Aorta (tissue), 5 donors: ENCODE measurements around the gene RASSF3. TPM values are rescaled to one million over a fixed set of nuclear protein-coding genes. Genes with fewer than 3 reads are reported as not detected.

ENCODE experiments used
- ATAC-seq: fragments of 200-7000 bp; cut with Tn5 transposase; one replicate; pipeline ENCODE4 v1.9.1; 2022; ENCODE audit warnings: moderate library complexity; ENCODE audit not compliant: low FRiP score
- DNase-seq, 2 donors: peaks; one replicate each; pipeline ENCODE4 v3.0.0-alpha.2; 2020
- H3K27ac ChIP-seq, 2 donors: one replicate each; pipeline ENCODE4 v1.5.1; 2013; ENCODE audit warnings: low read length in 2 of 2, mild to moderate bottlenecking in 2 of 2, moderate library complexity in 2 of 2, control low read depth in 1 of 2, inconsistent platforms in 1 of 2, low read depth in 1 of 2
- H3K27me3 ChIP-seq, 2 donors: one replicate each; pipeline ENCODE4 v1.6.1; 2013; ENCODE audit warnings: control low read depth in 1 of 2, low read length in 1 of 2, mild to moderate bottlenecking in 1 of 2, moderate library complexity in 1 of 2; ENCODE audit not compliant: insufficient read depth in 2 of 2, control insufficient read depth in 1 of 2
- H3K36me3 ChIP-seq, 2 donors: one replicate each; pipeline ENCODE4 v1.6.1; 2013; ENCODE audit warnings: control low read depth in 1 of 2, low read length in 1 of 2, mild to moderate bottlenecking in 1 of 2; ENCODE audit not compliant: insufficient read depth in 2 of 2, control insufficient read depth in 1 of 2
- H3K4me1 ChIP-seq, 2 donors: one replicate each; pipeline ENCODE4 v1.6.1; 2013; ENCODE audit warnings: low read length in 2 of 2, control low read depth in 1 of 2, mild to moderate bottlenecking in 1 of 2, moderate library complexity in 1 of 2; ENCODE audit not compliant: insufficient read depth in 2 of 2, control insufficient read depth in 1 of 2
- H3K4me3 ChIP-seq, 2 donors: one replicate each; pipeline ENCODE4 v1.5.1; 2013; ENCODE audit warnings: low read length in 2 of 2, control low read depth in 1 of 2, mild to moderate bottlenecking in 1 of 2
- H3K9me3 ChIP-seq: one replicate; pipeline ENCODE4 v1.6.1; 2013; ENCODE audit warnings: mild to moderate bottlenecking, low read length; ENCODE audit not compliant: control insufficient read depth
- WGBS, 2 donors: extraction: QIAGEN DNeasy Blood & Tissue Kit; methylation state at CpG; one replicate each; pipeline ENCODE4 v1.1.7; 2013; 5-methylcytosine and 5-hydroxymethylcytosine counted together
- intact Hi-C, 2 donors: fragments of 100-400 bp; cut with DNase I; formaldehyde crosslinking; loops; one replicate each; pipeline versions ENCODE4 v1.14.2 to v1.15.0; 2022
- polyA plus RNA-seq, 2 donors: library from polyadenylated mRNA; stranded (reverse); fragments of 200-250 nt; gene quantifications; one replicate each; pipeline ENCODE4 v1.2.3, GENCODE V29; 2013
- total RNA-seq, 2 donors: library from RNA; stranded (reverse); fragmentation: NEBNext Ultra II Directional; extraction: Animal tissue kit (Norgen Biotek cat#: 25700); gene quantifications; one replicate each; pipeline ENCODE4 v1.2.1, GENCODE V29; 2021
- donor health status: healthy with polysubstance abuse.
- donor health status: Bipolar disorder and iron deficiency.
- donor health status: DM: no; HTN: no; CAD: no.
- donor health status: DM: no; HTN: no; CAD: no.
- donor health status: DM: yes; HTN: yes; CAD: no.

Gene RASSF3
- total and polyA plus RNA-seq, 4 donors = 85.1 to 445 (median 307) TPM

- intact Hi-C loops = no loop called here
- no peak overlapping the region for H3K4me3 ChIP-seq
- DNase-seq (no peak), ATAC-seq (no peak)
- peaks cover 4 to 8% of the 10 kb centered on the region in 2 donors for H3K36me3 ChIP-seq
- H3K9me3 ChIP-seq = no peaks in the 10 kb centered on the region
- no peak overlapping the region for H3K27ac ChIP-seq
- WGBS, 2 donors = 52 to 68% methylated on average over 1 of the region's 1 CpG
- H3K27me3 ChIP-seq = no peaks in the 10 kb centered on the region
- peaks cover 0 to 5% of the 10 kb centered on the region in 2 donors for H3K4me1 ChIP-seq
Measured at GRCh38 chr12:64737539-64737938, 127.2 kb downstream of the RASSF3 start.

- H3K4me1 ChIP-seq = peaks cover 0 to 4% of the 10 kb centered on the region in 2 donors
- intact Hi-C loops = no loop called here
- 96% methylated on average over 2 of the region's 2 CpGs for WGBS, 2 donors
- no peaks in the 10 kb centered on the region for H3K27me3 ChIP-seq
- no peaks in the 10 kb centered on the region for H3K9me3 ChIP-seq
- peaks cover 4 to 10% of the 10 kb centered on the region in 2 donors for H3K36me3 ChIP-seq
- DNase-seq (no peak), ATAC-seq (no peak)
- no peak overlapping the region for H3K27ac ChIP-seq
- no peak overlapping the region for H3K4me3 ChIP-seq
Measured at GRCh38 chr12:64739778-64740177, 129.5 kb downstream of the RASSF3 start.

DNA sequence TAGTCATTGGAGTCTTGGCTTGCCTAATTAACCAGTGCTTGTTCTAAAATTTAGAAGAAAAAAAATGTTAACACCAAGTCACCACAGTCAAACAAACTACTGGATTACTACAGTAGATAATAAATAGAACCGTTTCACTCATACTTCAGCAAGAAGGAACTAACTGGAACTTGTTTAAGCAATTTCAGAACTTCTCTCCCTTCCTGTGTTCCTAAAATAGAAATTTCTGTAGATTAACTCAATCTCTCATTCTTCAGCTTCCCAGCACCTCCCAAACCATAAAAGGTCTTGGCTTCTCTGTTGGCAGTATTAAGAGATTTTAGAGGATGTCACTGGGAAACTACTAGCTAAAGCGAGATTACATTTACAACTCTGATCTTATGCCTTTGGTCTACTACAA is 130.4 kb downstream of the RASSF3 start:
- peaks cover 4 to 10% of the 10 kb centered on the region in 2 donors for H3K36me3 ChIP-seq
- H3K27ac ChIP-seq = no peak overlapping the region
- no peaks in the 10 kb centered on the region for H3K27me3 ChIP-seq
- DNase-seq (no peak), ATAC-seq (no peak)
- WGBS, 2 donors = 31 to 44% methylated on average over 2 of the region's 2 CpGs
- no peaks in the 10 kb centered on the region for H3K9me3 ChIP-seq
- H3K4me1 ChIP-seq = peaks cover 2 to 4% of the 10 kb centered on the region in 2 donors
- no peak overlapping the region for H3K4me3 ChIP-seq
- intact Hi-C loops = no loop called here

- H3K36me3 ChIP-seq = peaks cover 4 to 6% of the 10 kb centered on the region in 2 donors
Measured at GRCh38 chr12:64742416-64742815, 132.1 kb downstream of the RASSF3 start.

DNA sequence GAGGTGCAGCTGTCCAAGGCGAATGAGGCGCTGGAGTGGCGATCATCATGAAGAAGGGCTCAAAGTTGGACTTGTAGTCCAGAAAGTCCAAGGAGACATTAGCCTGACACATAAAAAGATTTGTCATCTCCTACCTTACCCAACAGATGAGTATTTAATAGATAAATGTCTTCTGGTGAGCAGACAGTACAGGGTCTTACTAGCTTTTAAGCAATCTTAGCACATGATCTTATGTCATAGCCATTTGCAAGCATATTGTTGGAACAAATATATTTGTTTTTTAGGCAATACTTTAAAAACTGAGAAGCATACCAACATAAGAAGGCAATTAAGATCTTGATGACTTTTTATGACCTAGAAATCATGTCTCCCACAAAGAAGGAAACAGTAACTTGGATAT is 132.9 kb downstream of the RASSF3 start:
- H3K36me3 ChIP-seq = peaks cover 2 to 6% of the 10 kb centered on the region in 2 donors
- intact Hi-C loops = no loop called here
- H3K4me1 ChIP-seq = peaks cover 2 to 4% of the 10 kb centered on the region in 2 donors
- no peak for DNase-seq
- H3K9me3 ChIP-seq = no peaks in the 10 kb centered on the region
- no peaks in the 10 kb centered on the region for H3K27me3 ChIP-seq
- no peak overlapping the region for H3K4me3 ChIP-seq
- no peak for ATAC-seq
- WGBS, 2 donors = 96 to 97% methylated on average over 3 of the region's 3 CpGs
- no peak overlapping the region for H3K27ac ChIP-seq

More at GRCh38 chr12:64742416-64742815, 132.1 kb downstream of the RASSF3 start:
- intact Hi-C loops = no loop called here
- Histone ChIP-seq H3K9me3 (no peaks in the 10 kb centered on the region), H3K4me1 (peaks cover 2 to 4% of the 10 kb centered on the region in 2 donors), H3K4me3 (no peak overlapping the region), H3K27ac (no peak overlapping the region), H3K27me3 (no peaks in the 10 kb centered on the region)
- ATAC-seq (no peak), DNase-seq (no peak)
- 88 to 91% methylated on average over 3 of the region's 3 CpGs for WGBS, 2 donors

DNA sequence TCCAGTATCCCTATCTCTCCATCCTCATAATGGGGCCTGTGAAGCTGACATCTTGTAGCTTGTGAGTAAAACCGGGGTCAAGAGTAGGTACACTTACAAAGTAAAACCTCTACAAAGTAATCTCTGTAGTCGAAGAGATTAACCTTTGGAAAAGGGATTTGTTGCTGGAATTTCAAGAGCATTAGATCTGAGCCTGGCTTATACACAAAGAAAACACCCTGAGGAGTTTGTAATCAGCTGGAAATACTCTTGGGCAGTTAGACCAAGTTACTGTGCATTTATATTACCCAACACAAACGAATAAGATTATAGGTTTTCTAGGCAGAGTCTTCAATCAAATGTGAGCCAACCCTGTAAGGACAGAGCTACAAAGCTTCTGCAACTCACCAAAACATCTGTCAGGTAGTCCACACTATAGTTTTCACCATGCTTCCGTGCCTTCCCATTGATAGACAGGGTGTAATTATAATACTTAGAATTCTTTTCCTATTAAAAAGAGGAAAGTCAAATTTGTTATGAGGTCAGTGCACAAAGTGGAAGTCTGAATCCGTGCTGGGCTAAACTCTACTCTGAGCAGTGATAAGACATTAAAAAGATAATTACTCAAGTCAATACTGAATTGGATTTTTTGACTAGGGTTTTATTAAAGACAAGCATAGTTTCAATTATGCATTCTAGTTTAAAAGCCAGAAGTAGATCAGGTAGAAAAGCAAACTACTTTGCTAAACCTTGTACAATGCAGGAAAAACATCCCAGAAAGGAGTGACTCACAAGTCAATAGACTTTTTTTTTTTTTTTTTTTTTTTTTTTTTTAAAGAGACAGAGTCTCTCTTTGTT is 134.3 kb downstream of the RASSF3 start:
- WGBS, 2 donors = 15 to 17% methylated on average over 5 of the region's 5 CpGs
- peaks cover 0 to 4% of the 10 kb centered on the region in 2 donors for H3K36me3 ChIP-seq
- intact Hi-C loops = no loop called here
- ATAC-seq (peak; percentile 22), DNase-seq (no peak)
- peak overlapping the region; percentile 25 to 76 for H3K27ac ChIP-seq
- H3K27me3 ChIP-seq = no peaks in the 10 kb centered on the region
- peak overlapping the region in 1 of 2 donors; percentile 14 for H3K4me3 ChIP-seq
- no peaks in the 10 kb centered on the region for H3K9me3 ChIP-seq
- peaks cover 2 to 4% of the 10 kb centered on the region in 2 donors for H3K4me1 ChIP-seq

GRCh38 chr12:64745259-64745807 is 135.0 kb downstream of the RASSF3 start:
- DNase-seq (no peak), ATAC-seq (no peak)
- peaks cover 2 to 4% of the 10 kb centered on the region in 2 donors for H3K4me1 ChIP-seq
- peak overlapping the region; percentile 25 to 67 for H3K27ac ChIP-seq
- H3K27me3 ChIP-seq = no peaks in the 10 kb centered on the region
- H3K36me3 ChIP-seq = peaks cover 0 to 4% of the 10 kb centered on the region in 2 donors
- WGBS, 2 donors = 68 to 80% methylated on average over 7 of the region's 7 CpGs
- no peak overlapping the region for H3K4me3 ChIP-seq
- intact Hi-C loops = no loop called here
- no peaks in the 10 kb centered on the region for H3K9me3 ChIP-seq

- Histone ChIP-seq H3K4me1 (peaks cover 2 to 4% of the 10 kb centered on the region in 2 donors), H3K27ac (no peak overlapping the region), H3K9me3 (no peaks in the 10 kb centered on the region), H3K27me3 (no peaks in the 10 kb centered on the region), H3K4me3 (no peak overlapping the region), H3K36me3 (peaks cover 0 to 4% of the 10 kb centered on the region in 2 donors)
- DNase-seq (no peak), ATAC-seq (no peak)
- intact Hi-C loops = no loop called here
- 93 to 95% methylated on average over 2 of the region's 2 CpGs for WGBS, 2 donors
Measured at GRCh38 chr12:64745980-64746379, 135.7 kb downstream of the RASSF3 start.

- H3K36me3 ChIP-seq = peaks cover 0 to 4% of the 10 kb centered on the region in 2 donors
- H3K27ac ChIP-seq = peak overlapping the region in 1 of 2 donors; percentile 17
- no peak overlapping the region for H3K4me3 ChIP-seq
- peaks cover 2 to 4% of the 10 kb centered on the region in 2 donors for H3K4me1 ChIP-seq
- ATAC-seq = no peak
- 92 to 97% methylated on average over 2 of the region's 2 CpGs for WGBS, 2 donors
- no peaks in the 10 kb centered on the region for H3K27me3 ChIP-seq
- intact Hi-C loops = no loop called here
- DNase-seq = no peak
- H3K9me3 ChIP-seq = no peaks in the 10 kb centered on the region
Measured at GRCh38 chr12:64746663-64747062, 136.4 kb downstream of the RASSF3 start.
